Right cardiac atrium (tissue), 5 donors: ENCODE data around the gene CCDC185. TPM values are rescaled to one million over a fixed set of nuclear protein-coding genes. Genes with fewer than 3 reads are reported as not detected.
A peak's percentile ranks its signal among the peaks of the same experiment; 100 is the strongest.

ENCODE experiments used
- ATAC-seq, 2 donors: fragments of 200-7000 bp; cut with Tn5 transposase; one replicate each; pipeline versions ENCODE4 v1.8.0 to v1.9.1; 2020; ENCODE audit warnings: moderate library complexity in 2 of 2, mild to moderate bottlenecking in 1 of 2
- DNase-seq, 3 donors: peaks; one replicate each; pipeline ENCODE4 v3.0.0-alpha.2; 2020
- H3K27ac ChIP-seq: one replicate; pipeline ENCODE4 v1.5.1; 2013; ENCODE audit warnings: mild to moderate bottlenecking, low read length, control low read depth, moderate library complexity
- H3K27me3 ChIP-seq: one replicate; pipeline ENCODE4 v1.6.1; 2013; ENCODE audit not compliant: control insufficient read depth, insufficient read depth
- H3K4me1 ChIP-seq: one replicate; pipeline ENCODE4 v1.6.1; 2013; ENCODE audit warnings: low read length; ENCODE audit not compliant: control insufficient read depth, insufficient read depth
- H3K4me3 ChIP-seq: one replicate; pipeline ENCODE4 v1.5.1; 2013; ENCODE audit warnings: low read length, control low read depth
- H3K9me3 ChIP-seq: one replicate; pipeline ENCODE4 v1.6.1; 2013; ENCODE audit warnings: low read length; ENCODE audit not compliant: control insufficient read depth
- WGBS: extraction: QIAGEN DNeasy Blood & Tissue Kit; methylation state at CpG from one replicate; pipeline ENCODE4 v1.1.7; 2013; 5-methylcytosine and 5-hydroxymethylcytosine counted together
- intact Hi-C, 4 donors: fragments of 100-400 bp; cut with DNase I; formaldehyde crosslinking; loops; one replicate each; pipeline versions ENCODE4 v1.11.0 to v1.14.0; 2022 to 2023
- polyA plus RNA-seq: library from polyadenylated mRNA; stranded (reverse); fragments of 200-250 nt; gene quantifications from one replicate; pipeline ENCODE4 v1.2.3, GENCODE V29; 2013
- total RNA-seq, 4 donors: library from RNA; stranded (reverse); fragmentation: NEBNext Ultra II Directional; extraction: Animal tissue kit (Norgen Biotek cat#: 25700); gene quantifications; one replicate each; pipeline ENCODE4 v1.2.1, GENCODE V29; 2021
- donor health status: healthy with polysubstance abuse.
- donor health status: DM: no; HTN: yes; CAD: no.
- donor health status: DM: no; HTN: no; CAD: no.
- donor health status: DM: no; HTN: yes; CAD: no; lungs with severe emphysema.
- donor health status: DM: yes; HTN: yes; CAD: no.

CCDC185 gene
- total and polyA plus RNA-seq, 5 donors: 0.14 to 0.35 (median 0.34) TPM; not detected in 1

DNA sequence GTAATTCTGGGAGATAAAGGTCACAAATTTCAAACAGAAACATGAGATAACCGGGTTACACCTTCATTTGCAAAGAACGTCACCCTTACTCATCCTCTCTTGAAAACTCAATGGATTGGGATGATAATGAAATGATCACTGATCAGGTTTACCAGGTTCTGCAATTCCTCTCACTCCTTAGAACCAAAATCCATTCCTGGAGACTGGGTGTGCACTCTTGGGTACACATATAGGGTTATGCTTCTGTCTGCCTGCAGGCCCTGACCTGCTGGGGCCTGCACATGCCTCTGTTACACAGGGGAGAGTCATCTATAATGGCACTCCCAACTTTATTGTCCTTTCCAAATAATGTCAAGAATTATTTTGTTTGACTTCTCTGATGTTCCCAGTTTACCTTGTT, 37.5 kb upstream of the CCDC185 start:
- Histone ChIP-seq H3K9me3 (no peaks in the 10 kb centered on the region), H3K4me1 (no peaks in the 10 kb centered on the region), H3K27ac (no peak overlapping the region), H3K4me3 (no peak overlapping the region), H3K27me3 (no peaks in the 10 kb centered on the region)
- 80% methylated on average over 2 of the region's 2 CpGs for WGBS
- intact Hi-C loops: no loop called here
- ATAC-seq (no peak), DNase-seq (no peak)

DNA sequence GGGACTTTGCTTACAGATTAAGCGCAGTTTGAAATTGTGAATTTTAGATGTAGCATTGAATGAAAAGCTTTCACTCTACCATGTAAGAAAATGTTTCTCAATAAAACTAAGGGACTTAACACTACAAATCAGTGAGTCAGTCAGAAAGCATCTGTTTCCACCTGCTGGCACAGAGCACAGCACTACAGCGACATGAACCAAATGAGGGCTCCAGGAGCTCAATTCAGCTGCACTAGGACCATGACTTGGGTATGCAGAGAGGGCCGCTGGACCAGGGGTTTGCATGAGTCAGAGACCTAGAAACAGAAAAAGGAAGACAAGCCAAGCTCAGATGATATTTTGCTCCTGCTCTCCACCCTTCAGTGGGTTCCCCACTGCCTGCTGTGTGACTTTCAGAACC, 34.4 kb upstream of the CCDC185 start:
- no peak overlapping the region for H3K27ac ChIP-seq
- no peaks in the 10 kb centered on the region for H3K9me3 ChIP-seq
- no peaks in the 10 kb centered on the region for H3K4me1 ChIP-seq
- ATAC-seq (no peak), DNase-seq (no peak)
- no peaks in the 10 kb centered on the region for H3K27me3 ChIP-seq
- no peak overlapping the region for H3K4me3 ChIP-seq
- WGBS: 87% methylated on average over 3 of the region's 3 CpGs
- intact Hi-C loops: no loop called here

DNA sequence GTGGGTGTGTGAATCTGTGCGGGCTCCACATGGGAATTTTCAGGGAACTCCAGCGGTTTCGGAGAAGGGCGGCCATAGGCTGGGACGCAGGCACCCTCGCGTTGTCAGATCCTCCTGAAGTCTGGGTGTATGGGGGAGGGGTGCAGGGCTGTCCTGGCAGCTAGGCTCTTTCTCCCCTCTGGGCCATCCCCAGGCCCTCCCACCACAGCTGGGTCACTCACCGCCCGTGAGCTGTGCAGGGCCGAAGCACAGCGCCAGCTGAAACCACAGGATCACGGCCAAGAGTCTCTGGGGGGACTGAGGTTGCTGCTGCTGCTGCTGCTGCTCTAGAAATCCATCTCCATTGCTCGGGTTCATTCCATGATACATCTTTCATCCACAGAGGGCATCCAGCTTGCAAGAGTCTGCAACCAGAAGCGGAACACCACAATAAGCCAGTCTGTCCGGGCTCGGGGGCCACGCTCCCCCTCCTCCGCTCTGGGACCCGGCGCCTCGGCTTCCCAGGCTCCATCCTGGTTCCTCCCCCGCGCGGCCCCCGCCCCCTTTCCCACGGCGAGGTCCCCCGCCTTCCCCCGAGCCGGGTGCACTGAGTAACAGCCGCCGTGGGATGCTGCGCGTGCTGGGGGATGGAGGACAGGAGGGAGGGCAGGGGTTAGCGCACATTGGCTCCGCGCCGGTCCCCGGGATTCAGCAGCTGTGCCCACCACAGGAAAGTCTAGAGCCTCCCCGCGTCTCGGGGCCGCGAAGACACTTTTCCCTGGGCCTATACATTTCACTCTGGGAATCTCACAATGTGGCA, 30.0 kb upstream of the CCDC185 start:
- H3K27ac ChIP-seq: no peak overlapping the region
- DNase-seq: peak; percentile 39 to 79 (median 78)
- peak; percentile 58 to 79 for ATAC-seq
- H3K4me3 ChIP-seq: peak overlapping the region; percentile 76
- H3K9me3 ChIP-seq: no peaks in the 10 kb centered on the region
- H3K4me1 ChIP-seq: no peaks in the 10 kb centered on the region
- WGBS: 2% methylated on average over 44 of the region's 44 CpGs
- intact Hi-C loops: loop anchor here in 1 of 4 donors (10.0 kb wide), 1 partner anchor 218 kb away; the partner anchor contains the start of gene TLR5
- no peaks in the 10 kb centered on the region for H3K27me3 ChIP-seq

DNA sequence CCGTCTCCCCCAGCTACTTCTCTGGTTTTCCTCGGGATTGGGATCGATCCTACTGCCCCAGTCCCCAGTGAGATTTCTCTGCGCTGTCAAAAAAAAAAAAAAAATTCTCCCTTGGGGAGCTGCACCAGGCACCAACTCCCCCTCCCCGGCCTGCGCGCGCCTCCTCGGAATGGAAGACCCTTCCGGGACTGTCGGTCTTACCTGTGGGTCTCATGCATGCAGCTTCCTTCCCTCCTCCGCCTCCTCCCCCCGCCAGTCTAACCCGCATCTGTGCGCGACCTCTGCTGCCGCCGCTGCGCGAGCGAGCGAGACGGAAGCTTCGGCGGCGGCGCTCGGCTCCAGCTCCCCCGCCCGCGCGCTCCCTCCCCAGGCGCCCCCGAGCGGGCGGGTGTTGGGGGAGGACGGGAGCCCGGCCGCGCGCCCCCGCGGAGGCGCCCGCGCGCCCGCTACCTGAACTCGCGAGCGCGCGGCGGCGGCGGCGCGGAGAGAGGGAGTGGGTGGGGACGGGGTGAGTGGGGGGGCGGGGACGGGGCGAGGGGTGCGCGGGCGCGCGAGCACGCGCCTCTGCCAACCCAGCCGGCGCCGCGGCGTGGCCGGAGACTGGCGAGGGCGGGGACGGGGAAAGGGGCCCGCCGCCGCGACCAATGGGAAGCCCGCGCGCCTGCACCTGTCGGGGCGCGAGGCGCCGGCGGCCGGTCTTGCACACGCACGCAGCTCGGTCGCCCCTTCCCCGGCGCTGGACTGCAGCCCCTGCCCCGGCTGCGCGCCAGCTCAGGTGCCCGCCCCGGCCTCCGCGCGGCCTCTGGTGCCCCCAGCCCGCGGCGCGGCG, 29.1 kb upstream of the CCDC185 start, which contains the start of gene SUSD4:
SUSD4 (minus strand) TSS at position 321 of the 829 bp plus-strand sequence. CDS start 751 bp downstream, outside the sequence.
- no peaks in the 10 kb centered on the region for H3K9me3 ChIP-seq
- peak within 1 kb of the TSS; percentile 76 for H3K4me3 ChIP-seq
- DNase-seq: peak; percentile 42 to 85 (median 80)
- no peaks in the 10 kb centered on the region for H3K27me3 ChIP-seq
- under 1% methylated on average over 111 of the region's 111 CpGs for WGBS
- H3K4me1 ChIP-seq: no peaks in the 10 kb centered on the region
- peak within 1 kb of the TSS; percentile 54 for H3K27ac ChIP-seq
- intact Hi-C loops: loop anchor here in 1 of 4 donors (10.0 kb wide), 1 partner anchor 219 kb away; the partner anchor contains the start of gene TLR5
- ATAC-seq: peak; percentile 84 to 86

DNA sequence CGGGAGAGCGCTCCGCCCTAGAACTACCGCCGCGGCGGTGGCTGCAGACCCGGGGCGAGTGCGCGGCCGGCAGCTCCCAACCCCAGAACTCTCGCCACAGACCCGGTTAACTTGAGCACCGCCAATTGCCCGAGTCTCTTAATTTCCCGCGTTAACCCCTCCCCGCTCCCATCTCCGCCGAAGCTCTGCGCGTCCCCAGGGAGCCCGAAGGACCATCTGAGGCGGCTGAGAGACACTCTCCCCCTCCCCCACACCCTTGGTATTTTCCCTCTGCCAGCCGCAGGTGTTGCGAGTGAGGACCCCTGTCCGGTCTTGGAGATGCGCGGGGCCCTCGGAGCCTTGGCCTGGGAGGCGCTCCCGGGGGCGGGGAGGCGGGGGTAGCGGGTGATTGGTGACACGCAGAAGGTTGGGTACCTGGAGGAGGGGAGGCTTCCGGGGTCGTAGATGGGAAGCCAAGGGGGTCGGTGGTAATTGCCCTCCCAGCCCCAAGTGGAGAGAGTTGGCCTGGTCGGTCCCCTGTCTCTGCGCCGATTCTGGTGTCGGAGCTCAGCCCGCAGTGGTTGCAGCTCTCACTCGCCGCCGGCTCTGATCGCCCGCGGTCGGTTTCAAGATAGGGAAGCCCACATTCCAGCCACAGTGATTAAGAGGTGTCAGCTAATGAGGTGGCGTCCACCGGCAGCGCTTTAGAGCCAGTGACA, 28.4 kb upstream of the CCDC185 start:
- no peaks in the 10 kb centered on the region for H3K27me3 ChIP-seq
- 1% methylated on average over 55 of the region's 55 CpGs for WGBS
- peak overlapping the region; percentile 54 for H3K27ac ChIP-seq
- ATAC-seq (peak; percentile 25 to 56), DNase-seq (peak; percentile 30 to 74 (median 63))
- intact Hi-C loops: loop anchor here in 1 of 4 donors (10.0 kb wide), 1 partner anchor 220 kb away; the partner anchor contains the start of gene TLR5
- no peaks in the 10 kb centered on the region for H3K4me1 ChIP-seq
- H3K4me3 ChIP-seq: peak overlapping the region; percentile 76
- no peaks in the 10 kb centered on the region for H3K9me3 ChIP-seq

DNA sequence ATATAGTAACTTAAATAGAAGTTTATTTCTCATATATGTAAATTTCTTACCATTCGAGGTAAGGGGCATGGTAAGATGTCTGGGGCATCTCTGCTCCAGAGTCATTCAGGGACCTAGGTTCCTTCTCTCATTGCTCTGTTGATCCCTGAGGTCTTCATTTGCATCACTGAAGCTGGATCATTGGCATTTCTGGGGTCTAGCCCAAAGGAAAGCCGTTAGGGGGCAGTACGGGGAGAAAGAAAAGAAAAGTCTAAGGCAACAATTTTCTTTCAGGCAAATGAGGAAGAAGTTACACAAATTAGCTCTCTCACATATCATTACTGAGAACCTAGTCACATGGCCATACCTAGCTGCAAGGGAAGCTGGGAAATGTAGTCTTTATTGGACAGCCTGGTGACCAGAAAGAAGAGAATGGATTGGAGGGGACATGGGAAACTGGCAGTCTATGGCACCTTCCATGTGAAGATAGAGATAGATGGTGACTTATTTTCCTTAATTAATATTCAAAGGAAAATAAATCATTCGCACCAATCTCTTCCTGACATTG, 19.1 kb upstream of the CCDC185 start:
- no peak overlapping the region for H3K4me3 ChIP-seq
- no peak overlapping the region for H3K27ac ChIP-seq
- H3K9me3 ChIP-seq: no peaks in the 10 kb centered on the region
- no peak for DNase-seq
- no peaks in the 10 kb centered on the region for H3K4me1 ChIP-seq
- intact Hi-C loops: no loop called here
- WGBS: 73% methylated on average over 4 of the region's 4 CpGs
- ATAC-seq: no peak
- H3K27me3 ChIP-seq: no peaks in the 10 kb centered on the region

DNA sequence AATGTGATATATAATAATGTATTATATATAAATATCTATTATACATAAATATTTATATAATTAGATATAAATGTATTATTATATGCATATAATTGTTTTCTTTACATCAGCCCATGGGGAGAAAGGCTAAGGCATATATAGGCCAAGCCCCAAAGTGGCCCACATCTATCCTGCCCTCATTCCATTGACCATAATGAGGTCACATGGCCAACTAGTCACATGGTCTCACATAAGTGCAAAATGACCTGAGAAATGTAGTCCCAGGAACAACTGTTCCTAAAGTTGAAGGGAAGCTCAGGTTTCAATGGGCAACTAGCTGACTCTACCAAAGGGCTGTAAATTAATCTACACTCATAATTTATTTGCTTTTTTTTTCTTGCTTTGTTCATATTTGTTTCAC, 14.5 kb upstream of the CCDC185 start:
- DNase-seq (no peak), ATAC-seq (no peak)
- intact Hi-C loops: no loop called here
- no peak overlapping the region for H3K27ac ChIP-seq
- no peaks in the 10 kb centered on the region for H3K4me1 ChIP-seq
- H3K4me3 ChIP-seq: no peak overlapping the region
- no peaks in the 10 kb centered on the region for H3K27me3 ChIP-seq
- H3K9me3 ChIP-seq: no peaks in the 10 kb centered on the region

DNA sequence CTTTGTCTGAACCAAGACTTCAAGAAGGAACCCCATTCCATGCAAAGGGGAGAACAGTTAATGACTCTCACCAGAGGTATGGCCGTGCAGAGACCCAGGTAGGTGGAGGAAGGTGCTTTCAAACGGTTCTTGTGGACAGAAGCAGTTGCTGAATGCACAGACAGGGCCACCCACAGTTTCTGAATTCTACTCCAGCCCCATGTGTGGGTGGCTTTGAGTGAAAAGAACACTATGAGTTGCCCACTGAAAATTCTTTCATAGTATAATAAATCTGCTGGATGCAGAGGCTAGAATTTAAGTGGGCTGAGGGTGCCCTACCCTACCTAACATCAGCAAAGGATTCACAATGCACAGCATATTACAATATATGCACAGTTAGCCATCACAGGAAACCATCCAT, 7.2 kb upstream of the CCDC185 start:
- WGBS: 74% methylated on average over 2 of the region's 2 CpGs
- no peaks in the 10 kb centered on the region for H3K9me3 ChIP-seq
- DNase-seq: no peak
- no peak for ATAC-seq
- H3K4me3 ChIP-seq: no peak overlapping the region
- intact Hi-C loops: no loop called here
- H3K27ac ChIP-seq: no peak overlapping the region
- H3K4me1 ChIP-seq: no peaks in the 10 kb centered on the region
- no peaks in the 10 kb centered on the region for H3K27me3 ChIP-seq

DNA sequence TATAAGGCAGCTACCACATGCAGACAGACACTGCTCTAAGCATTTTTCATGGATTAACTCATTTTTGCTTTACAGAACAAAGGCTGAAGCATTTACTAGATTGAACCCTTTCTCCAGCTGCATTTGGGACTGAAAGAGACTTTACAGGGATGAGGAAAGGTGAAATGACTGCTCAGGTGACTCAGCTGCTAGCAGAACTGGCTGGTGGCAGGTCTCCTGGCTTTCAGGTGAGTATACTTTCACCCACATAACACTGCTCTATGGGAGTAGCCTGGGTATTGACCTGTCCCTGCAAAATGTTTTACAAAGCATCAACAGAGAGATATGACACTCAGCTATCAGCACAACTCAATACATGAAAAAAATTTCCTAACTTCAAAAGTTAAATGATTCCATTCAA, 2.6 kb upstream of the CCDC185 start:
- intact Hi-C loops: no loop called here

DNA sequence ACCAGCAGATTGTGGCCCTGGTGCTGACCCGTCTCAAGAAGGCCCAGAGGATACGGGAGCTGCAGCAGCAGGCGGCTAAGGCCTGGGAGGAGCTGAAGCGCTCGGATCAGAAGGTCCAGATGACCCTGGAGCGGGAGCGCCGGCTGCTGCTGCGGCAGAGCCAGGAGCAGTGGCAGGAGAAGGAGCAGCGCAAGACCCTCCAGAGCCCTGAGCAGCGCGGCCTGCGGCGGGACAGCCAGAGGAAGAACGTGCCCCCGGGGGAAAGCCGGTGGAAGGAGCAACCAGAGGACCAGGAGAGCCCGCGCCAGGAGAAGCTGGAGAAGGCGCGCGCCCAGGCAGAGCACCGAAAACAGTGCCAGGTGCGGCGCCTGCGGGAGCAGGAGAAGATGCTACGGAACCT, 1.0 kb downstream of the CCDC185 start:
- H3K9me3 ChIP-seq: no peaks in the 10 kb centered on the region
- H3K27me3 ChIP-seq: no peaks in the 10 kb centered on the region
- ATAC-seq (peak in 1 of 2 donors; percentile 20), DNase-seq (no peak)
- no peak overlapping the region for H3K27ac ChIP-seq
- no peaks in the 10 kb centered on the region for H3K4me1 ChIP-seq
- intact Hi-C loops: no loop called here
- no peak overlapping the region for H3K4me3 ChIP-seq
- 95% methylated on average over 27 of the region's 27 CpGs for WGBS

More for the DNA sequence above, 2.6 kb upstream of the CCDC185 start:
- Histone ChIP-seq H3K9me3 (no peaks in the 10 kb centered on the region), H3K4me1 (no peaks in the 10 kb centered on the region), H3K27ac (no peak overlapping the region), H3K4me3 (no peak overlapping the region), H3K27me3 (no peaks in the 10 kb centered on the region)
- ATAC-seq (no peak), DNase-seq (no peak)
